Measurements from ENCODE around the gene ZDHHC14.

ZDHHC14 gene

DNA sequence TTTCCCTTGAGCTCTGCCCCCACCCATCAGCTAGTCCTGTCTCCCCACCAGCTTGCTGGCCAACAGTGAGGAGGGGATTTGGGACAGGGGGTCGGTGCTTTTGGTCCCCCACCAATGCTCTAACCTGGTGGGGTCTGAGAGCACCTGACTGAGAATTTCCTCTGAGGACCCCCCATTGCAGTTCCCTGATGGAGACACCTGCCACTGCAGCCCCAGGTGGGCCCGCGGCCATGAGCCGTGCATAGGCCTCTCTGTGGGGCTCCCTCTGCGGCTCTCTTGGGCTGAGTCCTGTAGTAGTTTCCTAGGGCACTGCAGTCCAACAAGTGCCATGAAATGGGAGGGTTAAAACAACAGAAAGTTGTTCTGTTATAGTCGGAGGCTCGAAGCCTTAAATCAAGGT lies 269.8 kb downstream of the ZDHHC14 start:
- H3K79me2 ChIP-seq (ENCODE audit: insufficient read depth, low read depth) = no peaks in the 10 kb centered on the region
- no peaks in the 10 kb centered on the region for H4K20me1 ChIP-seq (ENCODE audit: insufficient read depth)
- no peak overlapping the region for H3K9ac ChIP-seq
- no peak overlapping the region for H3K27ac ChIP-seq
- H3K4me2 ChIP-seq = no peak overlapping the region
- no peaks in the 10 kb centered on the region for H3K4me1 ChIP-seq (ENCODE audit: low read depth, poor library complexity, severe bottlenecking)
- TF ChIP-seq, protein P1, sequence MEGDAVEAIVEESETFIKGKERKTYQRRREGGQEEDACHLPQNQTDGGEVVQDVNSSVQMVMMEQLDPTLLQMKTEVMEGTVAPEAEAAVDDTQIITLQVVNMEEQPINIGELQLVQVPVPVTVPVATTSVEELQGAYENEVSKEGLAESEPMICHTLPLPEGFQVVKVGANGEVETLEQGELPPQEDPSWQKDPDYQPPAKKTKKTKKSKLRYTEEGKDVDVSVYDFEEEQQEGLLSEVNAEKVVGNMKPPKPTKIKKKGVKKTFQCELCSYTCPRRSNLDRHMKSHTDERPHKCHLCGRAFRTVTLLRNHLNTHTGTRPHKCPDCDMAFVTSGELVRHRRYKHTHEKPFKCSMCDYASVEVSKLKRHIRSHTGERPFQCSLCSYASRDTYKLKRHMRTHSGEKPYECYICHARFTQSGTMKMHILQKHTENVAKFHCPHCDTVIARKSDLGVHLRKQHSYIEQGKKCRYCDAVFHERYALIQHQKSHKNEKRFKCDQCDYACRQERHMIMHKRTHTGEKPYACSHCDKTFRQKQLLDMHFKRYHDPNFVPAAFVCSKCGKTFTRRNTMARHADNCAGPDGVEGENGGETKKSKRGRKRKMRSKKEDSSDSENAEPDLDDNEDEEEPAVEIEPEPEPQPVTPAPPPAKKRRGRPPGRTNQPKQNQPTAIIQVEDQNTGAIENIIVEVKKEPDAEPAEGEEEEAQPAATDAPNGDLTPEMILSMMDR (conservative IDR thresholded peaks at IDR 0.05; ENCODE audit: low read depth, low read length) = no peak
- H2AFZ ChIP-seq (ENCODE audit: low read depth) = no peak overlapping the region
- no peaks in the 10 kb centered on the region for H3K36me3 ChIP-seq (ENCODE audit: insufficient read depth)
- no peak overlapping the region for H3K4me3 ChIP-seq (IDR thresholded peaks at IDR 0.05; ENCODE audit: insufficient read depth, low read depth, low read length)
- no peaks in the 10 kb centered on the region for H3K27me3 ChIP-seq (ENCODE audit: insufficient read depth, low read depth)

DNA sequence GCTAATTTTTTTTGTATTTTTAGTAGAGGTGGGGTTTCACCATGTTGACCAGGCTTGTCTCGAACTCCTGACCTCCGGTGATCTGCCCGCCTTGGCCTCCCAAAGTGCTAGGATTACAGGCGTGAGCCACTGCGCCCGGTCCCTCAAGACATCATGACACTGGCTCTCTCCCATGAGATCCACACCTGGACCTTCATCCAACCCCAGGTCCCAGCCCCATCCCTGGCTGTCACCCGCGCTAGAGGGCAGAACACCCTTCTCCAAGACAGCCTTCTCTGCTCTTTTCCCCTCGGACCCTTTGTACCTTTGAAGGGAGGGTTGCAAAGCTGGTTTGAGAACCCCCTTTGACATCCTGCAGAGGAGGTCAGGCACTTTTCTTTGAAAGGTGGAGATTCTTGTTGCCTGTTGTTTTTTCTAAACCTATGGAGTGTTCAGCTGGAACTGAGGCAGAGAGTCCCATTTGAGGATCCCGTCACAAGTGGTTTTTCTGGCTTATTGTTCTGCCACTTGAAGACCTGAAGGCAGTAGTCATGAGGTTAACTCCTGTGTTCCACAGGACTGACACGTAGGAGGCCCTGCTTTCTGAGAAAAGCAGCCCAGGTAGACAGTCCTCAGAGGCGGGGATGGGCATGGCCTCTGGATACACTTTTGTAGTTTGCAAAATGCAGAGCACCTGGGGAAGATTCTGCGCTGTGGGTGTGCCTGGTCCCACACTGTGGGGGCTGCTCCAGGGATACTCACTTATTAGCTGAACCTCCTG lies 270.9 kb downstream of the ZDHHC14 start:
- no peak overlapping the region for H3K4me3 ChIP-seq (IDR thresholded peaks at IDR 0.05; ENCODE audit: insufficient read depth, low read depth, low read length)

DNA sequence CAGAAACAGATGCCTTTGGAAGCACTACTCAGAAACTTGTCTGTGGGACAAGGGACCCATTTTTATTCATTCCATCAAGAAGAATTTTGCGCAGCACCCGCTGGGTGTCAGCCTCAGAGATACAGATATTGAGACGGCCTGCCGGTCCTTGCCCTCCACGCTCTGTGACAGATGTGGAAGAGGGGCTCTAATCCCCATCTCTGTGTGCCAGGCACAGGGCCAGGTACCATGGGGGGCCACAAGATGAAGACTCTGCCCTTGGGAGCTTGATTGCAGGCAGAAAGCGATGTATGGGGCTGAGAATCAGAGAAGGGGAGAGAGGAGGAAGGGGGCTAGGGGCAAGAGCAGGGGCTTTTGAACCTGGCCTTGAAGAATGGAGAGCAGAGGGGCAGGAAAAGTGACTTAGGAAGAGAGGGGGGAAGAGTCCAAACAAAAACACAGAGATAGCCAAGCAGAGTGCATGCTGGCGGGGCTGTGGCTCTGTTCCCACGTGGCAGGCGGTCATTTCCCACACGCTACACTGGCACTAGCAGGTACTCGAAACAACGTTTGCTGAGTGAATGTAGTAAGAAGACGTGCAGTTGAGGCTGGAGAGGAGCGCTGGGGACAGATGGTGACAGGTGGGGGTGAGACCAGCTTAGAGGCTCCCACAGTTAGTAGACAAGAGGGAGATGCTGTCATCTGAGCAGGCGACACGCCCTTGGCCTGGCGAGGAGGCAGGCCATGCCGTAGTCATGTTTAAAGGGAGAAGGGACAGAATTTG lies 271.8 kb downstream of the ZDHHC14 start:
- Histone ChIP-seq H3K27me3 (ENCODE audit: insufficient read depth, low read depth) (no peaks in the 10 kb centered on the region), H3K27ac (no peak overlapping the region), H3K4me1 (ENCODE audit: low read depth, poor library complexity, severe bottlenecking) (no peaks in the 10 kb centered on the region), H4K20me1 (ENCODE audit: insufficient read depth) (no peaks in the 10 kb centered on the region), H3K36me3 (ENCODE audit: insufficient read depth) (no peaks in the 10 kb centered on the region), H3K4me3 (IDR thresholded peaks at IDR 0.05; ENCODE audit: insufficient read depth, low read depth, low read length) (no peak overlapping the region), H3K4me2 (no peak overlapping the region), H2AFZ (ENCODE audit: low read depth) (no peak overlapping the region), H3K79me2 (ENCODE audit: insufficient read depth, low read depth) (no peaks in the 10 kb centered on the region), H3K9ac (no peak overlapping the region)
- TF ChIP-seq, protein P1 (conservative IDR thresholded peaks at IDR 0.05; ENCODE audit: low read depth, low read length) = no peak

More for the DNA sequence above, 270.9 kb downstream of the ZDHHC14 start:
- no peaks in the 10 kb centered on the region for H3K27me3 ChIP-seq (ENCODE audit: insufficient read depth, low read depth)
- no peaks in the 10 kb centered on the region for H3K79me2 ChIP-seq (ENCODE audit: insufficient read depth, low read depth)
- no peak overlapping the region for H3K27ac ChIP-seq
- H3K4me1 ChIP-seq (ENCODE audit: low read depth, poor library complexity, severe bottlenecking) = no peaks in the 10 kb centered on the region
- no peaks in the 10 kb centered on the region for H3K36me3 ChIP-seq (ENCODE audit: insufficient read depth)
- H3K9ac ChIP-seq = no peak overlapping the region
- TF ChIP-seq, protein P1 (conservative IDR thresholded peaks at IDR 0.05; ENCODE audit: low read depth, low read length) = no peak
- no peak overlapping the region for H2AFZ ChIP-seq (ENCODE audit: low read depth)
- no peak overlapping the region for H3K4me2 ChIP-seq
- no peaks in the 10 kb centered on the region for H4K20me1 ChIP-seq (ENCODE audit: insufficient read depth)

DNA sequence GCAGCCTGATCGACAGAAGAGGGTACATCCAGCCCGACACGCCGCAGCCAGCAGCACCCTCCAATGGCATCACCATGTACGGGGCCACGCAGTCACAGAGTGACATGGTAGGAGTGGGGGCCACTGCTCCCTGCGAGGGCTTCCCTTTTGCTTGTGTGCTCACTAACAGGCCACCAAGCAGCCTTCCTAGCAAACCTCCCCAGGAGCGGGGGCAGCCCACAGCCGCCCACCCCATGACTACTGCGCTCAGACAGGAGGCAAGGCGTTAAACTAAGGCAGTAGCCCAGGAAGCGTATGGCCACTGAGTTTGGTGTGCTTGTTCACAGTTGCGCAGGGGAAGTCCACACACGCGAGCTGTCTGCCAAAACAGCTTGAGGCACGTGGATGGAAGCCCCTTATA lies 272.5 kb downstream of the ZDHHC14 start:
- no peaks in the 10 kb centered on the region for H3K36me3 ChIP-seq (ENCODE audit: insufficient read depth)

More for the DNA sequence above, 272.5 kb downstream of the ZDHHC14 start:
- H2AFZ ChIP-seq (ENCODE audit: low read depth) = no peak overlapping the region
- TF ChIP-seq, protein P1 (conservative IDR thresholded peaks at IDR 0.05; ENCODE audit: low read depth, low read length) = no peak
- no peaks in the 10 kb centered on the region for H3K27me3 ChIP-seq (ENCODE audit: insufficient read depth, low read depth)
- H3K4me2 ChIP-seq = no peak overlapping the region
- no peak overlapping the region for H3K4me3 ChIP-seq (IDR thresholded peaks at IDR 0.05; ENCODE audit: insufficient read depth, low read depth, low read length)
- no peak overlapping the region for H3K9ac ChIP-seq
- H4K20me1 ChIP-seq (ENCODE audit: insufficient read depth) = no peaks in the 10 kb centered on the region
- H3K4me1 ChIP-seq (ENCODE audit: low read depth, poor library complexity, severe bottlenecking) = no peaks in the 10 kb centered on the region
- no peak overlapping the region for H3K27ac ChIP-seq
- no peaks in the 10 kb centered on the region for H3K79me2 ChIP-seq (ENCODE audit: insufficient read depth, low read depth)
